Activated CD8-positive, alpha-beta memory T cell treated with anti-CD3 and anti-CD28 coated beads, Interleukin-2, amount 10 ng/mL, durations not matched to agents 7 days and 5 days (primary cell): ENCODE results near the gene OR6B1. TPM values are rescaled to one million over a fixed set of nuclear protein-coding genes. Genes with fewer than 3 reads are reported as not detected.
"Not testable (repeated sequence)": the region's sequence is repeated elsewhere in the genome, so short reads cannot be mapped to it uniquely, and the experiment has no call there.

Experiments used
- ATAC-seq: fragments of 150-1000 bp; cut with Tn5 transposase; one replicate; pipeline ENCODE4 v1.10.0; 2021; ENCODE audit warnings: moderate library complexity
- CTCF ChIA-PET: fragments of 350-600 bp; sonication (Branson Sonifier 250); formaldehyde crosslinking; loops from one replicate; lab custom pipeline; 2021; ENCODE audit warnings: antibody characterized with exemption; lab: Charles Lee
- DNase-seq: peaks from one replicate; pipeline ENCODE4 v3.0.0-alpha.2; 2020
- H3K27ac Mint-ChIP-seq: one replicate; pipeline ENCODE4 v1.8.0; 2021; ENCODE audit warnings: mild to moderate bottlenecking, mixed read lengths
- H3K27me3 Mint-ChIP-seq: one replicate; pipeline ENCODE4 v1.8.0; 2021; ENCODE audit warnings: mixed read lengths
- H3K36me3 Mint-ChIP-seq: one replicate; pipeline ENCODE4 v1.8.0; 2021; ENCODE audit warnings: mild to moderate bottlenecking, mixed read lengths
- H3K4me1 Mint-ChIP-seq: one replicate; pipeline ENCODE4 v1.8.0; 2021; ENCODE audit warnings: mixed read lengths
- H3K4me3 Mint-ChIP-seq: one replicate; pipeline ENCODE4 v1.8.0; 2021; ENCODE audit warnings: mild to moderate bottlenecking, moderate library complexity, mixed read lengths
- H3K9me3 Mint-ChIP-seq: one replicate; pipeline ENCODE4 v1.8.0; 2022; ENCODE audit warnings: low read depth, mixed read lengths
- total RNA-seq, 2 experiments: library from RNA; stranded (reverse); gene quantifications; one replicate each; pipeline ENCODE4 v1.2.3, GENCODE V29; 2021

The OR6B1 gene
- total RNA-seq, 2 experiments from 2014 or later, result not detected

DNA sequence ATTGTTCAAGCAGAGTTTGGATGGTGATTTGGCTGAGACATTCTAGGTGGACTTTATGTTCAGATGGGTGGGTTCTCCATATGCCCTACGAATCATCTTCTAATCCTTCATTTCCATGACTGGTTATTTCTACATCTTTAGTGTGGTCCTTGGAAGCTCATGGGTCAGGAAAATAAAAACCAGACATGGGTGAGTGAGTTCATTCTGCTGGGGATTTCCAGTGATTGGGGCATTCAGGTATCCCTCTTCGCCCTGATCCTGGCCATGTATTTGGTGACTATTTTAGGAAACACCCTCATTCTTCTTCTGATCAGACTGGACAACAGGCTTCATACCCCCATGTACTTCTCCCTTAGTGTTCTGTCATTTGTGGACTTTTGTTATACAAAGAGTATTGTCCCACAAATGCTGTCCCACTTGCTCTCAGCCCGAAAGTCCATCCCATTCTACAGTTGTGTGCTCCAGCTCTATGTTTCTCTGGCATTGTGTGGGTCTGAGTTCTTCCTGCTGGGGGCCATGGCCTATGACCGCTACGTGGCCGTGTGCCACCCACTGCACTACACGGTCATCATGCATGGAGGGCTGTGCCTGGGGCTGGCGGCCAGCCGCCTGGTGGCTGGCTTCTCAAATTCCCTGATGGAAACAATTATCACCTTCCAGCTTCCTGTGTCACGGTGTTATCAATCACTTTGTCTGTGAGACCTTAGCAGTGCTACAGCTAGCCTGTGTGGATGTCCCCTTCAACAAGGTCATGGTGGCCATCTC, 19.2 kb upstream of the OR6B1 start:
- Mint-ChIP-seq H3K9me3 (no peaks in the 10 kb centered on the region), H3K4me1 (no peaks in the 10 kb centered on the region), H3K36me3 (no peaks in the 10 kb centered on the region), H3K4me3 (no peak overlapping the region), H3K27me3 (peaks cover 7% of the 10 kb centered on the region), H3K27ac (no peak overlapping the region)
- DNase-seq (no peak), ATAC-seq (no peak)
- CTCF ChIA-PET, result no interaction called here

DNA sequence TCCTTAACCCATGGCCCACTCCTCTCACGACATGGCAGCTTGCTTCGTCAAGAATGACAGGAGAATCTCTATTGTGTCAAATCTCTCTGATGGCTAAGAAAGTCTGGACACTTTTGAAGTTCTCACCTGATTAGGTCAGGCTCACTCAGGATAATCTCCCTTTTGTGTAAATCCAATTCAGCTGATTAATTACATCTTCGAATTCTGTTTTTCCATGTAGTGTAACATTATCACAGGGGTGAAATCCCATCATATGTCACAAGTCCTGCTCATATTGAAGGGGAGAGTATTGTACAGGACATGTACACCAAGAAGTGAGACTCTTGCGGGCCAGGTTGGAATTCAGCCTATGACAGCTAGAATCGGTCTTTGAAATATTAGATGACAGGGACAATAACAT, 16.2 kb upstream of the OR6B1 start:
- no peak for ATAC-seq
- H3K27ac Mint-ChIP-seq, result no peak overlapping the region

GRCh38 chr7:143987513-143987912, 12.6 kb upstream of the OR6B1 start:
- H3K27me3 Mint-ChIP-seq, result peaks cover 6% of the 10 kb centered on the region
- no peaks in the 10 kb centered on the region for H3K36me3 Mint-ChIP-seq
- H3K9me3 Mint-ChIP-seq, result no peaks in the 10 kb centered on the region
- no peak overlapping the region for H3K4me3 Mint-ChIP-seq
- no peak for DNase-seq
- peaks cover 9% of the 10 kb centered on the region for H3K4me1 Mint-ChIP-seq
- H3K27ac Mint-ChIP-seq, result no peak overlapping the region
- CTCF ChIA-PET, result no interaction called here
- ATAC-seq, result peak; percentile 36

More for the DNA sequence above, 16.2 kb upstream of the OR6B1 start:
- H3K36me3 Mint-ChIP-seq, result no peaks in the 10 kb centered on the region
- no peak overlapping the region for H3K4me3 Mint-ChIP-seq
- no peak for DNase-seq
- H3K9me3 Mint-ChIP-seq, result no peaks in the 10 kb centered on the region
- peaks cover 4% of the 10 kb centered on the region for H3K27me3 Mint-ChIP-seq
- peaks cover 9% of the 10 kb centered on the region for H3K4me1 Mint-ChIP-seq
- CTCF ChIA-PET, result no interaction called here

- Mint-ChIP-seq H3K36me3 (no peaks in the 10 kb centered on the region), H3K4me1 (peaks cover 9% of the 10 kb centered on the region), H3K9me3 (no peaks in the 10 kb centered on the region), H3K27me3 (peaks cover 6% of the 10 kb centered on the region), H3K27ac (no peak overlapping the region), H3K4me3 (no peak overlapping the region)
- CTCF ChIA-PET, result no interaction called here
- ATAC-seq (no peak), DNase-seq (no peak)
These were observed 11.0 kb upstream of the OR6B1 start for GRCh38 chr7:143988976-143989745.

DNA sequence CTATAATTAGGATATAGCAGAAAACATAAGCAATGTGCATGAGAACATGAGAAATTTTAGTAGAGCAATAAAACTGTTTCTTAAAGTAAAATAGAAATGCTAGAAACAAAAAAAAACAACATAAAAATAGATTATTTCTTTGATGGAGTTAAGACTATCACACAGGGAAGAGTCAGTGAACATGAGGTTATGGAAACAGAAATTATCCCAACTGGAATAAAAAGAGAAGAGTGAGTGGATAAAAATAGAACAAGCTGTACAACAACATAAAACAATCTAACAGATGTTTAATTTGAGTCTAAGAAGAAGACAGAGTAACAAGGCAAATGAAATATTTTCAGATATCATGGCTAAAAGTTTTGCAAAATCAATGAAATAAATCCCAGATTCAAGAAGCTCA, 7.5 kb upstream of the OR6B1 start:
- no peaks in the 10 kb centered on the region for H3K36me3 Mint-ChIP-seq
- H3K27me3 Mint-ChIP-seq, result peaks cover 6% of the 10 kb centered on the region
- no peak for DNase-seq
- no peak for ATAC-seq
- no peak overlapping the region for H3K4me3 Mint-ChIP-seq
- CTCF ChIA-PET, result no interaction called here
- H3K27ac Mint-ChIP-seq, result no peak overlapping the region
- peaks cover 2% of the 10 kb centered on the region for H3K4me1 Mint-ChIP-seq
- H3K9me3 Mint-ChIP-seq, result no peaks in the 10 kb centered on the region

GRCh38 chr7:143993924-143994323, 6.2 kb upstream of the OR6B1 start:
- peaks cover 12% of the 10 kb centered on the region for H3K27me3 Mint-ChIP-seq
- no peak overlapping the region for H3K4me3 Mint-ChIP-seq
- ATAC-seq, result no peak
- no peaks in the 10 kb centered on the region for H3K36me3 Mint-ChIP-seq
- CTCF ChIA-PET, result no interaction called here
- no peak for DNase-seq
- H3K4me1 Mint-ChIP-seq, result no peaks in the 10 kb centered on the region
- H3K27ac Mint-ChIP-seq, result no peak overlapping the region
- H3K9me3 Mint-ChIP-seq, result no peaks in the 10 kb centered on the region

DNA sequence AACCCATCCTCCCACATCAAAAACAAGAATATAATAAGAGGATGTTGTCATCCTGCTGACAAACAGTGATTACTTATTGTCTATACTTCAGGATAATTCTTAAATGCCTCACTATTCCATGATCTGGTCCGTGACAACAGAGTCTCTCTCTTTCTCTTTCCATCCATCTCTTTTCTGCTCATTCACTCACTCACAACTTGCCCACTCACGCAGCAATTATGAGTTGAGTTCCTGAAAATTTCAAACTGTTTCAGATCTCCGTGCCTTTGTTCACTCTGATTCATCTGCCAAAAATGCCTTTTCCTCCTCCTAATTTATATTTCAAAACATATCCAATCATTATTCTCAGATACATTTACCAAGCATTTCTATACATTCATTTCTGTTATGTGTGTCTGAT, 1.4 kb downstream of the OR6B1 start:
- H3K4me3 Mint-ChIP-seq, result no peak overlapping the region
- ATAC-seq (no peak), DNase-seq (no peak)
- H3K9me3 Mint-ChIP-seq, result no peaks in the 10 kb centered on the region
- peaks cover 13% of the 10 kb centered on the region for H3K27me3 Mint-ChIP-seq
- H3K4me1 Mint-ChIP-seq, result no peaks in the 10 kb centered on the region
- CTCF ChIA-PET, result no interaction called here
- no peak overlapping the region for H3K27ac Mint-ChIP-seq
- H3K36me3 Mint-ChIP-seq, result no peaks in the 10 kb centered on the region

DNA sequence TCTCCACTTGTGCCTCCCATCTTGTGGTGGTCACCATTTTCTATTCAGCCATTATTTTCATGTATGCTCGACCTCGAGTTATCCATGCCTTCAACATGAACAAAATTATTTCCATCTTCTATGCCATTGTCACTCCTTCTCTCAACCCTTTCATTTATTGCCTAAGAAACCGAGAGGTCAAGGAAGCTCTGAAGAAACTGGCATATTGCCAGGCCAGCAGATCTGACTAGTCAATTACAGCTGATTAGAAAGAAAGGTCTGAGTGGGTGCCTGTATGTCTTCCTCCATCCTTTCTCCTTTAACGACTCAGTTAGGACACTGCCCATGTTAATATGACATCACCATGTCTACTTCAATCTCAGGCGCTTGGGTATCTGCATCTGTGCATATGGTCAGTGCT, 4.6 kb downstream of the OR6B1 start:
- no peaks in the 10 kb centered on the region for H3K9me3 Mint-ChIP-seq
- DNase-seq (no peak), ATAC-seq (no peak)
- no peaks in the 10 kb centered on the region for H3K4me1 Mint-ChIP-seq
- no peak overlapping the region for H3K27ac Mint-ChIP-seq
- CTCF ChIA-PET, result no interaction called here
- H3K4me3 Mint-ChIP-seq, result no peak overlapping the region
- H3K36me3 Mint-ChIP-seq, result no peaks in the 10 kb centered on the region
- H3K27me3 Mint-ChIP-seq, result peaks cover 14% of the 10 kb centered on the region

GRCh38 chr7:144006029-144006691, 6.0 kb downstream of the OR6B1 start:
- H3K9me3 Mint-ChIP-seq, result no peaks in the 10 kb centered on the region
- no peaks in the 10 kb centered on the region for H3K4me1 Mint-ChIP-seq
- peaks cover 14% of the 10 kb centered on the region for H3K27me3 Mint-ChIP-seq
- no peak overlapping the region for H3K27ac Mint-ChIP-seq
- DNase-seq, result no peak
- no peaks in the 10 kb centered on the region for H3K36me3 Mint-ChIP-seq
- CTCF ChIA-PET, result no interaction called here
- ATAC-seq, result no peak
- no peak overlapping the region for H3K4me3 Mint-ChIP-seq

DNA sequence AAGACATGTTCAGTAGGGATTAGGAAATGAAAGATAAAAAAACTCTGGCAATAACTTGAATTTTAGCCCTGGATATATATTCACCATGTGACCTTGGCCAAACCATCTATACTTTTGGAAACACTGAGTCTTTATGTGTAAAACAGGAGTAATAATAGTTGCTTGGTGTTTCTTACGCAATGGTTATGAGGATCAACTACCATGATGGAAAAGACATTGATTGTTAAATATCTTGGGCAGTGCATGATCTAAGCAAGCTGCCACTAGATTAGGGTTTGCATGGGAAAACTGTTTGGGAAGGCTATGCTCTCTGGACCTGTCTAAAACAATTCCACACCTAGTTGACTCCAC, 6.5 kb downstream of the OR6B1 start:
- CTCF ChIA-PET, result no interaction called here
- peaks cover 12% of the 10 kb centered on the region for H3K27me3 Mint-ChIP-seq

DNA sequence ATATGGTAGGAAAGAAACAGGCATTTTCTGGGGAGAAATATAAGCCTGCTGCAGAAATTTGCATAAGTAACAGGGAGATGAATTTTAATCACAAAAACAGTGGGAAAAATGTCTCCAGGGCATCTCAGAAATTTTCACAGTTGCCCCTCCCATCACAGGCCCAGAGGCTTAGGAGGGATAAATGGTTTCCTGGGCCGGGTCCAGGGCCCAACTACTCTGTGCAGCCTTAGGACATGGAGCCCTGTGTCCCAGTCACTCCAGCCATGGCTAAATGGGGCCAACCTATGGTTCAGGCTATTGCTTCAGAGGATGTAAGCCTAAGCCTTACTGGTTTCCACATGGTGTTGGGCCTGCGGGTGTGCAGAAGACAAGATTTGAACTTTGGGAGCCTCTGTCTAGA, 9.2 kb downstream of the OR6B1 start:
- CTCF ChIA-PET, result no interaction called here

More for the DNA sequence above, 6.5 kb downstream of the OR6B1 start:
- Mint-ChIP-seq H3K4me3 (no peak overlapping the region), H3K27ac (no peak overlapping the region), H3K4me1 (no peaks in the 10 kb centered on the region), H3K9me3 (peaks cover 2% of the 10 kb centered on the region), H3K36me3 (no peaks in the 10 kb centered on the region)
- ATAC-seq (no peak), DNase-seq (no peak)

DNA sequence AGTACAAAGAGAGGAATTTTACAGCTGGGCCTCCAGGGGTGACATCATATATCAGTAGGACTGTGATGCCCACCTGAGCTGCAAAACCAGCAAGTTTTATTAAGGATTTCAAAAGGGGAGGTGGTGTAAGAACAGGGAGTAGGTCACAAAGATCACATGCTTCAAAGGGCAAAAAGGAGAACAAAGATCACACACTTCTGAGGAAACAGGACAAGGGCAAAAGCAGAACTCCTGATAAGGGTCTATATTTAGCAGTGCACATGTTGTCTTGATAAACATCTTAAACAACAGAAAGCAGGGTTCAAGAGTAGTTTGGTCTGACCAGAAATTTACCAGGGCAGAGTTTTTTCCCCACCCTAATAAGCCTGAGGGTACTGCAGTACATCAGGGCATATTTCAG, 9.9 kb downstream of the OR6B1 start:
- H3K27ac Mint-ChIP-seq, DNase-seq, CTCF ChIA-PET, H3K4me3 Mint-ChIP-seq, H3K9me3 Mint-ChIP-seq, H3K36me3 Mint-ChIP-seq, ATAC-seq, H3K4me1 Mint-ChIP-seq: not testable (repeated sequence)
- peaks cover 14% of the 10 kb centered on the region for H3K27me3 Mint-ChIP-seq

More for the DNA sequence above, 9.2 kb downstream of the OR6B1 start:
- Mint-ChIP-seq H3K36me3 (no peaks in the 10 kb centered on the region), H3K27me3 (peaks cover 10% of the 10 kb centered on the region), H3K4me3 (no peak overlapping the region), H3K9me3 (peaks cover 2% of the 10 kb centered on the region), H3K27ac (no peak overlapping the region), H3K4me1 (no peaks in the 10 kb centered on the region)
- DNase-seq (no peak), ATAC-seq (no peak)

DNA sequence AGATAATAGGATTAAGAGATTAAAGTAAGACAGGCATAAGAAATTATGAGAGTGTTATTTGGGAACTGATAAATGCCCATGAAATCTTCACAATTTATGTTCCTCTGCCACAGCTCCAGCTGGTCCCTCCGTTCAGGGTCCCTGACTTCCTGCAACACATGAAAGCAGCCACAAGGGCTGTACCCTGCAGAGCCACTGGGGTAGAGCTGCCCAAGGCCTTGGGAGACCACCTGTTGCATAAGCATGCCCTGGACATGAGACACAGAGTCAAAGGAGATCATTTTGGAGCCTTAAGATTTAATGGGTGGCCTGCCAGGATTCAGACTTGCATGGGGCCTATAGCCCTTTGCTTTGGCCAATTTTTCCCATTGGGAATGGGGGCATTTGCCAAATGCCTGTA, 10.7 kb downstream of the OR6B1 start:
- H3K4me1 Mint-ChIP-seq, DNase-seq, H3K36me3 Mint-ChIP-seq, H3K9me3 Mint-ChIP-seq, CTCF ChIA-PET, H3K4me3 Mint-ChIP-seq, ATAC-seq, H3K27ac Mint-ChIP-seq: not testable (repeated sequence)
- H3K27me3 Mint-ChIP-seq, result peaks cover 15% of the 10 kb centered on the region
